H54 (cell line): ENCODE data around the gene KRTAP10-7.
"Not testable (repeated sequence)": the region's sequence is repeated elsewhere in the genome, so short reads cannot be mapped to it uniquely, and the experiment has no call there.

Experiments used
- DNase-seq: peaks from one replicate; pipeline ENCODE4 v3.0.0; 2011; ENCODE audit warnings: low spot score, mixed read lengths; ENCODE audit not compliant: insufficient read length
- FAIRE-seq: peaks from 3 replicates; lab custom pipeline; 2011; peaks lifted over from hg19 to GRCh38; lab: Jason Lieb, UNC
- POLR2A ChIP-seq: IDR thresholded peaks from 2 replicates; pipeline ENCODE4 v1.6.1; 2011; ENCODE audit warnings: low read depth, mild to moderate bottlenecking, low read length

Gene KRTAP10-7

GRCh38 chr21:44602463-44602850 is 2.1 kb downstream of the KRTAP10-7 start:
- FAIRE-seq (no peak), DNase-seq (no peak)
- TF ChIP-seq POLR2A: no peak

- no peak for FAIRE-seq
Observed at GRCh38 chr21:44603109-44603875, 2.9 kb downstream of the KRTAP10-7 start.

GRCh38 chr21:44603911-44604310 is 3.5 kb downstream of the KRTAP10-7 start:
- FAIRE-seq (no peak), DNase-seq (no peak)
- no peak for TF ChIP-seq POLR2A

More at GRCh38 chr21:44603109-44603875, 2.9 kb downstream of the KRTAP10-7 start:
- no peak for DNase-seq
- TF ChIP-seq POLR2A: no peak

GRCh38 chr21:44606495-44606894 is 6.1 kb downstream of the KRTAP10-7 start:
- no peak for TF ChIP-seq POLR2A
- no peak for DNase-seq
- no peak for FAIRE-seq

- DNase-seq (no peak), FAIRE-seq (no peak)
- no peak for TF ChIP-seq POLR2A
Observed at GRCh38 chr21:44609193-44609592, 8.8 kb downstream of the KRTAP10-7 start.

- not testable (repeated sequence) for FAIRE-seq, DNase-seq
Observed at GRCh38 chr21:44610157-44610843, 9.9 kb downstream of the KRTAP10-7 start.

GRCh38 chr21:44611551-44611950 is 11.2 kb downstream of the KRTAP10-7 start:
- no peak for DNase-seq
- no peak for TF ChIP-seq POLR2A
- FAIRE-seq: no peak

GRCh38 chr21:44612029-44612486 is 11.7 kb downstream of the KRTAP10-7 start, which contains the start of gene KRTAP10-8:
TSS of gene KRTAP10-8 (plus strand) at chr21:44612079. CDS start at chr21:44612101, 22 bp downstream.
- no peak for FAIRE-seq
- no peak for TF ChIP-seq POLR2A
- DNase-seq: no peak

- FAIRE-seq (no peak), DNase-seq (no peak)
- no peak for TF ChIP-seq POLR2A
Observed at GRCh38 chr21:44612669-44613229, 12.4 kb downstream of the KRTAP10-7 start.

GRCh38 chr21:44613386-44614155 is 13.2 kb downstream of the KRTAP10-7 start:
- DNase-seq (no peak), FAIRE-seq (no peak)
- TF ChIP-seq POLR2A: no peak

- FAIRE-seq (no peak), DNase-seq (no peak)
- TF ChIP-seq POLR2A: no peak
Observed at GRCh38 chr21:44614161-44614631, 13.8 kb downstream of the KRTAP10-7 start.

GRCh38 chr21:44614961-44615391 is 14.6 kb downstream of the KRTAP10-7 start:
- no peak for TF ChIP-seq POLR2A
- FAIRE-seq: no peak
- no peak for DNase-seq

- DNase-seq: no peak
- no peak for FAIRE-seq
- no peak for TF ChIP-seq POLR2A
Observed at GRCh38 chr21:44615466-44615865, 15.1 kb downstream of the KRTAP10-7 start.
